Measurements from ENCODE around the gene IL3. TPM values are rescaled to one million over a fixed set of nuclear protein-coding genes. Genes with fewer than 3 reads are reported as not detected.

Gene IL3
- total and polyA plus RNA-seq, 9 of the 15 experiments (the other 6 are each of a cell fraction or from before 2014, with no cell fraction given), result not detected

GRCh38 chr5:132025403-132025971 is 35.0 kb upstream of the IL3 start:
- in situ Hi-C loops (cut with MboI), result no loop called here
- 10% methylated on average over 7 of the region's 7 CpGs for WGBS (ENCODE audit: insufficient coverage, low coverage, missing lambda C conversion rate)
- FAIRE-seq (no peak), DNase-seq (ENCODE audit: extremely low read depth in 1 of 4, low spot score in 3 of 4) (no peak), ATAC-seq (no peak)
- no TSS peak for BruUV-seq (replicated peaks)
- Histone ChIP-seq H3K9me1 (ENCODE audit: control insufficient read depth, insufficient read depth, low read length) (no peaks in the 10 kb centered on the region), H3K79me2 (ENCODE audit: control insufficient read depth, insufficient read depth, low read length) (no peaks in the 10 kb centered on the region), H3K4me3 (no peak overlapping the region), H3K4me2 (ENCODE audit: insufficient read depth, low read length) (no peak overlapping the region), H2AFZ (ENCODE audit: low read depth, low read length) (no peak overlapping the region), H3K9ac (ENCODE audit: insufficient read depth in 1 of 2, low read depth in 2 of 2, low read length in 2 of 2) (no peak overlapping the region), H3K9me3 (replicated peaks; ENCODE audit: control insufficient read depth, insufficient read depth, low read depth, low read length) (no peaks in the 10 kb centered on the region), H3K27me3 (ENCODE audit: control insufficient read depth in 2 of 2, insufficient read depth in 2 of 2, low read length in 2 of 2) (peaks cover 9 to 39% of the 10 kb centered on the region in 2 experiments; a peak in 4 of 5 replicates), H4K20me1 (replicated peaks; ENCODE audit: control insufficient read depth, insufficient read depth, low read length) (no peaks in the 10 kb centered on the region), H3K36me3 (ENCODE audit: control insufficient read depth, insufficient read depth, low read length) (no peaks in the 10 kb centered on the region), H3K4me1 (replicated peaks in 1 of 2; ENCODE audit: control insufficient read depth in 2 of 2, insufficient read depth in 2 of 2, low read length in 2 of 2) (peaks cover 4 to 9% of the 10 kb centered on the region in 2 experiments; a peak in 3 of 5 replicates), H3K27ac (ENCODE audit: extremely low read depth, low read depth, low read length) (no peak overlapping the region)
- intact Hi-C loops (cut with micrococcal nuclease), result no loop called here
- CTCF ChIA-PET (ENCODE audit: low intra/inter-chr PET ratio), result no interaction called here
- POLR2A ChIA-PET, result interaction anchor here (0.5 kb wide), 1 partner anchor 592 kb away, joined by 3 read pairs; no protein-coding TSS in a partner anchor
- TF ChIP-seq POLR2B (IDR thresholded peaks at IDR 0.05; ENCODE audit: low read depth, partially characterized antibody) (no peak), XRCC5 (IDR thresholded peaks at IDR 0.05; ENCODE audit: low read depth, low read length) (no peak), LARP7 (IDR thresholded peaks at IDR 0.05) (no peak), ZBTB5 (IDR thresholded peaks at IDR 0.05) (no peak), ZFP30 (CRISPR knock-in tag; IDR thresholded peaks at IDR 0.05; ENCODE audit: borderline replicate concordance) (no peak), DIDO1 (tag; IDR thresholded peaks at IDR 0.05; ENCODE audit: low read depth) (no peak), NFIX (CRISPR knock-in tag; IDR thresholded peaks at IDR 0.05; ENCODE audit: low read depth) (no peak), MTA2 (IDR thresholded peaks at IDR 0.05; ENCODE audit: low read depth) (no peak), MITF (IDR thresholded peaks at IDR 0.05) (no peak), ZC3H4 (CRISPR knock-in tag; IDR thresholded peaks at IDR 0.05; ENCODE audit: borderline replicate concordance) (no peak), SETDB1 (IDR thresholded peaks at IDR 0.05; ENCODE audit: low read length) (no peak), NCOA2 (IDR thresholded peaks at IDR 0.05; ENCODE audit: partially characterized antibody in 2 of 2) (no peak), TSHZ1 (CRISPR knock-in tag; IDR thresholded peaks at IDR 0.05) (no peak), NFIC (IDR thresholded peaks at IDR 0.05) (no peak), NFE2L1 (tag; IDR thresholded peaks at IDR 0.05; ENCODE audit: borderline replicate concordance, low read depth) (no peak)

Measured in K562 (cell line).